ENCODE data around the gene NDFIP1.
"Not testable (repeated sequence)": the region's sequence is repeated elsewhere in the genome, so short reads cannot be mapped to it uniquely, and the experiment has no call there.

The NDFIP1 gene

DNA sequence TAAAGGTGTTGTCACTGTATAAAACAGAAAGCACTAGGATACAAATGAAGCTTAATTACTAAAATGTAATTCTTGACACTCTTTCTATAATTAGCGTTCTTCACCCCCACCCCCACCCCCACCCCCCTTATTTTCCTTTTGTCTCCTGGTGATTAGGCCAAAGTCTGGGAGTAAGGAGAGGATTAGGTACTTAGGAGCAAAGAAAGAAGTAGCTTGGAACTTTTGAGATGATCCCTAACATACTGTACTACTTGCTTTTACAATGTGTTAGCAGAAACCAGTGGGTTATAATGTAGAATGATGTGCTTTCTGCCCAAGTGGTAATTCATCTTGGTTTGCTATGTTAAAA is 43.8 kb downstream of the NDFIP1 start:
- peaks cover 38% of the 10 kb centered on the region for H3K36me3 Mint-ChIP-seq (ENCODE audit: insufficient read depth)
- H3K4me1 Mint-ChIP-seq: no peaks in the 10 kb centered on the region
- ATAC-seq (replicated peaks; ENCODE audit: extremely low read depth, poor library complexity, severe bottlenecking): no peak
- H3K27ac Mint-ChIP-seq (ENCODE audit: low read depth): no peak overlapping the region
- H3K9me3 Mint-ChIP-seq: no peaks in the 10 kb centered on the region
- H3K27me3 Mint-ChIP-seq: no peaks in the 10 kb centered on the region
- no peak overlapping the region for H3K4me3 Mint-ChIP-seq
- DNase-seq (ENCODE audit: low spot score in 2 of 2): no peak

DNA sequence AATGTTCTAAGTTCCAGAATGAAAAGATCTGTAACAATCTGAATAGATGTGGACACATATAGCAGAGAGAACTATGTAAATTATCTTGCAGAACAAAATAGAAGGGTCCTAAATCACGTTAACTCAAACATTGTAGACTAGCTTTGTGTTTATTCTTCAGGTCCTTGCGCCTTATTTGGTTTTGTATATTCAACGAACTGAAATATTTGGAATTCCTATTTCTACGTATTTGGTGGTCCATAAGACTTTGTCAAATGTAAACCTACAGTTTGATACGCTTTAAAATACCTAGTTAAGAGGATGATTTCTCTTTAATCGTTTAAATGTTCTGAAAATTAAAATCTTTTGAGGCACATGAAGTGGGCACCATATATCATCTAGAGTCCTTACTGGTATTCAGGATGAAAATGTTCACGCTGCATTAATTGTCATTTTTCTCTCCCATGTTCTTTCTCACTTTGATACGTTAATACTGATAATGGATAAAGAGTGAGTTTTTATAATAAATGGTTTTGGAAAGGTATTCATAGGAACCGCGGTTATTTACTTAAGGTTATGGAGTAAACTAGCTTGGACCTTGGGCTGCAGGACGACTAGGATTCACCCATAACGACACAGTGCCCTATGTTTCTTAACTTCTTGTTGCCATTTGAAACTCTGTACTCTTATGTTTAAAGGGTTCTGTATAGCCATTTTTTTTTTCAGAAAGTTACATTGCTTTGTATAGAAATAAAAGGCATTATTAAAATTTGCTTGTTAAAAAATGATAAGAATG is 45.3 kb downstream of the NDFIP1 start:
- ATAC-seq (replicated peaks; ENCODE audit: extremely low read depth, poor library complexity, severe bottlenecking): no peak
- Mint-ChIP-seq H3K9me3 (no peaks in the 10 kb centered on the region), H3K27me3 (no peaks in the 10 kb centered on the region), H3K36me3 (ENCODE audit: insufficient read depth) (peaks cover 34% of the 10 kb centered on the region), H3K27ac (ENCODE audit: low read depth) (no peak overlapping the region), H3K4me3 (no peak overlapping the region), H3K4me1 (no peaks in the 10 kb centered on the region)
- DNase-seq (ENCODE audit: low spot score in 2 of 2): no peak

GRCh38 chr5:142154449-142154841 is 45.9 kb downstream of the NDFIP1 start:
- not testable (repeated sequence) for H3K27me3 Mint-ChIP-seq; H3K4me3 Mint-ChIP-seq; DNase-seq (ENCODE audit: low spot score in 2 of 2); H3K27ac Mint-ChIP-seq (ENCODE audit: low read depth); H3K9me3 Mint-ChIP-seq; ATAC-seq (replicated peaks; ENCODE audit: extremely low read depth, poor library complexity, severe bottlenecking); H3K4me1 Mint-ChIP-seq
- H3K36me3 Mint-ChIP-seq (ENCODE audit: insufficient read depth): peaks cover 36% of the 10 kb centered on the region

- no peak for DNase-seq (ENCODE audit: low spot score in 2 of 2)
- Mint-ChIP-seq H3K27me3 (no peaks in the 10 kb centered on the region), H3K36me3 (ENCODE audit: insufficient read depth) (peaks cover 18% of the 10 kb centered on the region), H3K4me1 (no peaks in the 10 kb centered on the region), H3K27ac (ENCODE audit: low read depth) (no peak overlapping the region), H3K4me3 (no peak overlapping the region), H3K9me3 (no peaks in the 10 kb centered on the region)
- no peak for ATAC-seq (replicated peaks; ENCODE audit: extremely low read depth, poor library complexity, severe bottlenecking)
These were observed 48.4 kb downstream of the NDFIP1 start for GRCh38 chr5:142156839-142157463.

- ATAC-seq (replicated peaks; ENCODE audit: extremely low read depth, poor library complexity, severe bottlenecking): no peak
- Mint-ChIP-seq H3K27me3 (no peaks in the 10 kb centered on the region), H3K4me3 (no peak overlapping the region), H3K9me3 (no peaks in the 10 kb centered on the region), H3K4me1 (no peaks in the 10 kb centered on the region), H3K36me3 (ENCODE audit: insufficient read depth) (peaks cover 9% of the 10 kb centered on the region), H3K27ac (ENCODE audit: low read depth) (no peak overlapping the region)
- DNase-seq (ENCODE audit: low spot score in 2 of 2): no peak
These were observed 50.8 kb downstream of the NDFIP1 start for GRCh38 chr5:142159354-142159753.

DNA sequence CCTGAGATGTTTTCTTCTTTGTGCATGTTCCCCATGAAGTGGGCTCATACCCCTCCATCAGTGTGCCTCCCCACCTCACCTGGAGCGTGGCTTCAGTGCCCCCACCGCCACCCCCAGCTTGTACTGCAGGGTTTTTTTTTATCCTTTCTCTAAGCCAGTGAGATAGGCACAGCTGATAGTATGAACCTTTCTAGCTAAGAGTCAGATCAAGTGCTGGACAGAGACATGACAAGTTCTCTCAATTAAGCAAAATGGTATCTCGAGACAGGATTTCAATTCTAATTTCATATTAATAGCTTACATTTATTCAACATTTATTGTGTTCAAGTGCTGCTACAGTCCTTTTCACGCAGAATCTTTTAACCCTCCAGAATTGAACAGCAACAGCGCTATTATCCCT is 55.7 kb downstream of the NDFIP1 start:
- no peaks in the 10 kb centered on the region for H3K27me3 Mint-ChIP-seq
- no peak overlapping the region for H3K27ac Mint-ChIP-seq (ENCODE audit: low read depth)
- no peaks in the 10 kb centered on the region for H3K4me1 Mint-ChIP-seq
- ATAC-seq (replicated peaks; ENCODE audit: extremely low read depth, poor library complexity, severe bottlenecking) (no peak), DNase-seq (ENCODE audit: low spot score in 2 of 2) (no peak)
- no peaks in the 10 kb centered on the region for H3K9me3 Mint-ChIP-seq
- no peak overlapping the region for H3K4me3 Mint-ChIP-seq
- no peaks in the 10 kb centered on the region for H3K36me3 Mint-ChIP-seq (ENCODE audit: insufficient read depth)

DNA sequence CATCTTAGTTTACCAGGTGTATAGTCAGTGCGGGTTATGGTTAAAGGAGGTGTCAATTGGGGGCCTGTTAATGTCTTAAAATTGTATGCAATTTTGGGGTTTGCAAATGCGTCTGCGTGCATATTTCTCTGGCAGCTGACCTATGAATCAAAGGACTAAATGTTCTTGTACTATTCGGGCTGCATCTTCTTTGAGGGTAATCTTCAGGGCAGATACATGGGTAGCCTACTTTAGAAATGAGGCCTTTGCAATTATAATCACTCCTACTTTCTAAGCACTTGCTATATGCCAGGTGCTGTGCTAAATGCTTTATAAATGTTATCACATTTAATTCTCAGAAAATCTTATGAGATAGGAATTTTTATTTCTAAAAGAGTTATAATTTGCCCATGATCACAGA is 58.2 kb downstream of the NDFIP1 start:
- no peak overlapping the region for H3K27ac Mint-ChIP-seq (ENCODE audit: low read depth)
- H3K4me3 Mint-ChIP-seq: no peak overlapping the region
- DNase-seq (ENCODE audit: low spot score in 2 of 2) (no peak), ATAC-seq (replicated peaks; ENCODE audit: extremely low read depth, poor library complexity, severe bottlenecking) (no peak)
- no peaks in the 10 kb centered on the region for H3K9me3 Mint-ChIP-seq
- H3K27me3 Mint-ChIP-seq: peaks cover 14% of the 10 kb centered on the region
- H3K36me3 Mint-ChIP-seq (ENCODE audit: insufficient read depth): no peaks in the 10 kb centered on the region
- no peaks in the 10 kb centered on the region for H3K4me1 Mint-ChIP-seq

GRCh38 chr5:142167458-142167857 is 58.9 kb downstream of the NDFIP1 start:
- DNase-seq (ENCODE audit: low spot score in 2 of 2) (no peak), ATAC-seq (replicated peaks; ENCODE audit: extremely low read depth, poor library complexity, severe bottlenecking) (no peak)
- H3K27ac Mint-ChIP-seq (ENCODE audit: low read depth): no peak overlapping the region
- no peak overlapping the region for H3K4me3 Mint-ChIP-seq
- H3K9me3 Mint-ChIP-seq: no peaks in the 10 kb centered on the region
- H3K36me3 Mint-ChIP-seq (ENCODE audit: insufficient read depth): no peaks in the 10 kb centered on the region
- H3K4me1 Mint-ChIP-seq: no peaks in the 10 kb centered on the region
- peaks cover 14% of the 10 kb centered on the region for H3K27me3 Mint-ChIP-seq

DNA sequence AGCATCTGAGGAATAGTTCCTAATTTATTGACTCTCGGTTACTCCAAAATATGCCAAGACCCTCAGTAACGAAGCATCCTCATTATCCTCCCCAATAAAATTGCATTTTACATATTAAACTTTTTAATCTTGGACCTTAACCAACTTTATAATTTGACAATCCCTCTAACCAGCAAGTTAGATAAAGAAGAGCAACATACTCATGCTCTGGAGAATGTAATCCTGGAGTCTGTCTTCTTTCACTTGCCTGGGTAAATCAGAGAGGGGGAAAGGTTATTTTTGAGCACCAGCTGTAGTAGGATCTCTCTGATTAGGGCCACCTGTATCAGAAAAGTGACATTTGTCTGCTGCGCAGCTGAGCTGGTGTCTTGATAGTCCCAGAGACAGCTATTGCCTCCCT is 59.8 kb downstream of the NDFIP1 start:
- Mint-ChIP-seq H3K9me3 (no peaks in the 10 kb centered on the region), H3K27me3 (peaks cover 23% of the 10 kb centered on the region), H3K36me3 (ENCODE audit: insufficient read depth) (no peaks in the 10 kb centered on the region), H3K4me1 (no peaks in the 10 kb centered on the region), H3K4me3 (no peak overlapping the region), H3K27ac (ENCODE audit: low read depth) (no peak overlapping the region)
- DNase-seq (ENCODE audit: low spot score in 2 of 2): no peak
- no peak for ATAC-seq (replicated peaks; ENCODE audit: extremely low read depth, poor library complexity, severe bottlenecking)

DNA sequence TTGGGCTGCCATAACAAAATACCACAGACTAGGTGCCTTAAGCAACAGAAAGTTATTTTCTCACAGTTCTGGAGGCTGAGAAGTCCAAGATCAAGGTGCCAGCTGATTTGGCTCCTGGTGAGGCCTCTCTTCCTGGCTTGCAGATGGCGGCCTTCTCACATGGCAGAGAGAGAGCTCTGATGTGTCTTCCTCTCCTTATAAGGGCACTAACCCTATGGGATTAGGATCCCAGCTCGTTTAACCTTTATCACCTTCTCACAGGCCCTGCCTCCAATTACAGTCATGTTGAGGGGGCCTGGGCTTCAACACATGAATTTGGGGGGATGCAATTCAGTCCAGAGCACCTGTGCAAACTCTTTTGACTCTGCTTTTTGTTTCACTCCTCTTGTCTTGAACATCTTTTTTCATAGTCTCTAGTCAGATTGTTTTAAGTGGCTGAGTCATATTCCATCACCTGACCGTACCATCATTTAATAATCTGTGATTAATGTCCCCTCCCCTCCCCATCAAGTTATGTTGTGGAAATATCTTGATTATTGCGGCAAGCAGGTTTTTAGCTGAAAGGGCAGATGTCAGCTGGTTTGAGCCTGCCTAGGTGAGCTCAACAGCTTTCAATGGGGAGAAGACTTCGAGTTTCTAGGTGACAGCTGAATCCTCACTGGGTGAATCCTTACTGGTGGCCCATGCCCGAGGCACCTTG is 61.8 kb downstream of the NDFIP1 start:
- Mint-ChIP-seq H3K4me1 (no peaks in the 10 kb centered on the region), H3K36me3 (ENCODE audit: insufficient read depth) (no peaks in the 10 kb centered on the region), H3K4me3 (no peak overlapping the region), H3K27me3 (peaks cover 43% of the 10 kb centered on the region), H3K27ac (ENCODE audit: low read depth) (no peak overlapping the region), H3K9me3 (no peaks in the 10 kb centered on the region)
- ATAC-seq (replicated peaks; ENCODE audit: extremely low read depth, poor library complexity, severe bottlenecking): no peak
- DNase-seq (ENCODE audit: low spot score in 2 of 2): no peak

- no peaks in the 10 kb centered on the region for H3K9me3 Mint-ChIP-seq
- no peak for ATAC-seq (replicated peaks; ENCODE audit: extremely low read depth, poor library complexity, severe bottlenecking)
- H3K27ac Mint-ChIP-seq (ENCODE audit: low read depth): no peak overlapping the region
- no peaks in the 10 kb centered on the region for H3K36me3 Mint-ChIP-seq (ENCODE audit: insufficient read depth)
- H3K4me1 Mint-ChIP-seq: no peaks in the 10 kb centered on the region
- H3K27me3 Mint-ChIP-seq: peaks cover 48% of the 10 kb centered on the region
- no peak for DNase-seq (ENCODE audit: low spot score in 2 of 2)
- no peak overlapping the region for H3K4me3 Mint-ChIP-seq
These were observed 62.7 kb downstream of the NDFIP1 start for GRCh38 chr5:142171270-142171669.

- ATAC-seq (replicated peaks; ENCODE audit: extremely low read depth, poor library complexity, severe bottlenecking) (no peak), DNase-seq (ENCODE audit: low spot score in 2 of 2) (no peak)
- no peak overlapping the region for H3K27ac Mint-ChIP-seq (ENCODE audit: low read depth)
- no peaks in the 10 kb centered on the region for H3K9me3 Mint-ChIP-seq
- no peaks in the 10 kb centered on the region for H3K4me1 Mint-ChIP-seq
- peaks cover 58% of the 10 kb centered on the region for H3K27me3 Mint-ChIP-seq
- H3K4me3 Mint-ChIP-seq: no peak overlapping the region
- H3K36me3 Mint-ChIP-seq (ENCODE audit: insufficient read depth): no peaks in the 10 kb centered on the region
These were observed 66.5 kb downstream of the NDFIP1 start for GRCh38 chr5:142175039-142175438.
